Smooth muscle cell (in vitro differentiated cells): ENCODE data around the gene ZNF48. TPM values are rescaled to one million over a fixed set of nuclear protein-coding genes. Genes with fewer than 3 reads are reported as not detected.

Source experiments
- DNase-seq: peaks from one replicate; lab custom pipeline; 2025; ENCODE audit not compliant: unreplicated experiment; lab: John Stamatoyannopoulos, UW
- H2AFZ ChIP-seq: fragments of 200-600 bp; sonication (generic); 2 replicates; pipeline ENCODE4 v1.6.0; 2016; ENCODE audit warnings: antibody characterized with exemption, low read depth, mild to moderate bottlenecking
- H3F3A ChIP-seq: fragments of 200-600 bp; sonication (generic); 2 replicates; pipeline ENCODE4 v1.6.0; 2017; ENCODE audit warnings: antibody characterized with exemption, low read depth
- H3K27ac ChIP-seq: fragments of 200-600 bp; sonication (generic); 2 replicates; pipeline ENCODE4 v1.5.1; 2016; ENCODE audit warnings: low read depth, mild to moderate bottlenecking
- H3K27me3 ChIP-seq: fragments of 200-600 bp; sonication (generic); 2 replicates; pipeline ENCODE4 v1.6.1; 2016; ENCODE audit warnings: low read depth, mild to moderate bottlenecking
- H3K36me3 ChIP-seq: fragments of 200-600 bp; sonication (generic); 2 replicates; pipeline ENCODE4 v1.5.1; 2016; ENCODE audit warnings: low read depth
- H3K4me1 ChIP-seq: fragments of 200-600 bp; sonication (generic); 2 replicates; pipeline ENCODE4 v1.5.1; 2016; ENCODE audit warnings: low read depth
- H3K4me2 ChIP-seq: fragments of 200-600 bp; sonication (generic); 2 replicates; pipeline ENCODE4 v1.6.0; 2016; ENCODE audit warnings: mild to moderate bottlenecking
- H3K4me3 ChIP-seq: fragments of 200-600 bp; sonication (generic); 2 replicates; pipeline ENCODE4 v1.5.1; 2016; ENCODE audit warnings: mild to moderate bottlenecking
- H3K79me2 ChIP-seq: fragments of 200-600 bp; sonication (generic); 2 replicates; pipeline ENCODE4 v1.6.0; 2016; ENCODE audit warnings: low read depth, mild to moderate bottlenecking
- H3K9ac ChIP-seq: fragments of 200-600 bp; sonication (generic); 2 replicates; pipeline ENCODE4 v1.6.0; 2016; ENCODE audit warnings: low read depth
- H3K9me3 ChIP-seq: fragments of 200-600 bp; sonication (generic); replicated peaks from 2 replicates; pipeline ENCODE4 v1.5.1; 2016; ENCODE audit warnings: low read depth
- H4K20me1 ChIP-seq: fragments of 200-600 bp; sonication (generic); 2 replicates; pipeline ENCODE4 v1.6.0; 2016; ENCODE audit warnings: low read depth
- WGBS: methylation state at CpG from one replicate; pipeline ENCODE4 v1.1.7; 2016; ENCODE audit warnings: low lambda C conversion rate; 5-methylcytosine and 5-hydroxymethylcytosine counted together
- polyA plus RNA-seq: library from polyadenylated mRNA; unstranded; fragments of >200 nt; fragmentation: Nextera tagmentation; extraction: Ambion mirVana; gene quantifications from 2 replicates; pipeline ENCODE4 v1.2.1, GENCODE V29; 2016
- small RNA-seq: library from RNA; depleted of rRNA; stranded (forward); fragments of <200 nt; gene quantifications from one replicate; pipeline ENCODE3, GENCODE V24; 2014
- total RNA-seq: library from RNA; depleted of rRNA; stranded (reverse); fragments of >200 nt; gene quantifications from 2 replicates; pipeline ENCODE4 v1.2.3, GENCODE V29; 2014
- TF ChIP-seq, protein P1 (sequence below): fragments of 200-600 bp; sonication (generic); IDR thresholded peaks from 2 replicates; pipeline ENCODE4 v1.5.1; 2017; ENCODE audit warnings: borderline replicate concordance, mild to moderate bottlenecking, antibody characterized with exemption; ENCODE audit not compliant: insufficient read depth, poor library complexity, severe bottlenecking

The ZNF48 gene
- total and polyA plus RNA-seq, 2 experiments from 2014 or later = 8.0 to 9.3 TPM

DNA sequence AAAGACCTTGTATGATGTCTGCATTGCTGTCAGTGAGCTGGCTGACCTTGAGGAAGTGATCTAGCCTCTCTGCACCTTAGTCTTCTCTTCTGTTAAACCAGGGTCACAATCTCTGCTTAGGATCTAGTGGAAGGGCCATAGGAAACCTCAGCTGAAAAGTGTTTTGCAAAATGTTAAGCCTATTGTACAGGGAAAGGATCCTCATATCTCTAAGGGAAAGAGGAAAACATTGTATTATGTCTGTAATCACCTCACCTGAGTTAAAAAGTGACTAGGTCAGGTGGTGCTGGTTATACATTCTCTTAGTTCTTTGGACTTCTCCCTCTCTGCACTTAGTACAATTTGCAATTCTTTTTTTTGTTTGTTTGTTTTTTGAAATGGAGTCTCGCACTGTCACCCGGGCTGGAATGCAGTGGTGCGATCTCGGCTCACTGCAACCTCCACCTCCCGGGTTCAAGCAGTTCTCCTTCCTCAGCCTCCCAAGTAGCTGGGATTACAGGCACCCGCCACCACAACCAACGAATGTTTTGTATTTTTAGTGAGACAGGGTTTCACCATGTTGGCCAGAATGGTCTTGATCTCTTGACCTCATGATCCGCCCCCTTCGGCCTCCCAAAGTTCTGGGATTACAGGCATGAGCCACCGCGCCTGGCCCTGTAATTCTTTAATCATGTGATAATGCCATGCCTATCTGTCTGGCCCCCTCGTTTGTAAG is 52.4 kb downstream of the ZNF48 start:
- no peak for DNase-seq
- no peak overlapping the region for H2AFZ ChIP-seq
- H3K4me2 ChIP-seq = no peak overlapping the region

DNA sequence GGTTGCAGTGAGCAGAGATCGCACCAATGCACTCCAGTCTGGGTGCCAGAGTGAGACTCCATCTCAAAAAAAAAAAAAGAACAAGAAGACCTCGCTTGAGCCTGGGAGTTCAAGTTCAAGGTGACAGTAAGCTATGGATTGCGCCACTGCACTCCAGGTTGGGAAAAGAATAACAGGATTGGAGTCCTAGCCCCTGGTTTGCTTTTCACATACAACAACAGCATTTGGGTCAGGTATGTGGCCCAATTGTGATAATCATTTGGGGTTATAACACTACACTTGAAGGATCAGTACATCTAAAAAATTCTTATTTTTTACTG is 53.9 kb downstream of the ZNF48 start:
- no peaks in the 10 kb centered on the region for H4K20me1 ChIP-seq
- no peak overlapping the region for H3K9ac ChIP-seq
- peaks cover 8% of the 10 kb centered on the region for H3K79me2 ChIP-seq
- no peaks in the 10 kb centered on the region for H3K36me3 ChIP-seq
- TF ChIP-seq, protein P1, sequence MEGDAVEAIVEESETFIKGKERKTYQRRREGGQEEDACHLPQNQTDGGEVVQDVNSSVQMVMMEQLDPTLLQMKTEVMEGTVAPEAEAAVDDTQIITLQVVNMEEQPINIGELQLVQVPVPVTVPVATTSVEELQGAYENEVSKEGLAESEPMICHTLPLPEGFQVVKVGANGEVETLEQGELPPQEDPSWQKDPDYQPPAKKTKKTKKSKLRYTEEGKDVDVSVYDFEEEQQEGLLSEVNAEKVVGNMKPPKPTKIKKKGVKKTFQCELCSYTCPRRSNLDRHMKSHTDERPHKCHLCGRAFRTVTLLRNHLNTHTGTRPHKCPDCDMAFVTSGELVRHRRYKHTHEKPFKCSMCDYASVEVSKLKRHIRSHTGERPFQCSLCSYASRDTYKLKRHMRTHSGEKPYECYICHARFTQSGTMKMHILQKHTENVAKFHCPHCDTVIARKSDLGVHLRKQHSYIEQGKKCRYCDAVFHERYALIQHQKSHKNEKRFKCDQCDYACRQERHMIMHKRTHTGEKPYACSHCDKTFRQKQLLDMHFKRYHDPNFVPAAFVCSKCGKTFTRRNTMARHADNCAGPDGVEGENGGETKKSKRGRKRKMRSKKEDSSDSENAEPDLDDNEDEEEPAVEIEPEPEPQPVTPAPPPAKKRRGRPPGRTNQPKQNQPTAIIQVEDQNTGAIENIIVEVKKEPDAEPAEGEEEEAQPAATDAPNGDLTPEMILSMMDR = no peak
- 77% methylated on average over 3 of the region's 3 CpGs for WGBS
- H3K27ac ChIP-seq = no peak overlapping the region
- no peaks in the 10 kb centered on the region for H3K27me3 ChIP-seq
- H2AFZ ChIP-seq = no peak overlapping the region
- DNase-seq = no peak
- no peak overlapping the region for H3K4me2 ChIP-seq
- no peaks in the 10 kb centered on the region for H3K9me3 ChIP-seq
- H3K4me3 ChIP-seq = no peak overlapping the region
- no peaks in the 10 kb centered on the region for H3F3A ChIP-seq
- H3K4me1 ChIP-seq = peaks cover 8% of the 10 kb centered on the region

More for the DNA sequence above, 52.4 kb downstream of the ZNF48 start:
- Histone ChIP-seq H3K9me3 (no peaks in the 10 kb centered on the region), H3K79me2 (peaks cover 8% of the 10 kb centered on the region), H3K27ac (no peak overlapping the region), H3K4me3 (no peak overlapping the region), H3K27me3 (no peaks in the 10 kb centered on the region), H3K9ac (no peak overlapping the region), H3K4me1 (peaks cover 8% of the 10 kb centered on the region), H3K36me3 (no peaks in the 10 kb centered on the region), H4K20me1 (peaks cover 4% of the 10 kb centered on the region), H3F3A (no peaks in the 10 kb centered on the region)
- 81% methylated on average over 12 of the region's 12 CpGs for WGBS
- TF ChIP-seq, protein P1 = no peak

Small RNA genes within 50 kb of the gene (small RNA-seq; reads per million reads assigned to genes)
- 0.58 reads per million, percentile 20 among the genes with 10 or more reads in this experiment for gene RF00406

Other genes with a start within 250 kb of the ZNF48 start
- 4.3 and 5.1 TPM in 2 replicates for gene CORO1A, start 211.8 kb upstream of the ZNF48 start, total RNA-seq
- 5.6 and 6.3 TPM in 2 replicates for gene CORO1A, start 211.8 kb upstream of the ZNF48 start, polyA plus RNA-seq
- 229 and 338 TPM in 2 replicates for gene BOLA2B, start 201.8 kb upstream of the ZNF48 start, total RNA-seq
- 148 and 163 TPM in 2 replicates for gene BOLA2B, start 201.8 kb upstream of the ZNF48 start, polyA plus RNA-seq
- gene SLX1A, start 201.5 kb upstream of the ZNF48 start, total RNA-seq = 3.7 and 55.1 TPM in 2 replicates
- gene SLX1A, start 201.5 kb upstream of the ZNF48 start, polyA plus RNA-seq = 90.0 and 95.5 TPM in 2 replicates
- gene SULT1A3, start 196.2 kb upstream of the ZNF48 start, total RNA-seq = 3.7 and 5.8 TPM in 2 replicates
- 8.2 and 16.3 TPM in 2 replicates for gene SULT1A3, start 196.2 kb upstream of the ZNF48 start, polyA plus RNA-seq
- 1.3 and 2.2 TPM in 2 replicates for gene NPIPB13, start 146.9 kb upstream of the ZNF48 start, total RNA-seq
- 1.8 and 7.0 TPM in 2 replicates for gene NPIPB13, start 146.9 kb upstream of the ZNF48 start, polyA plus RNA-seq
- 30.3 and 33.3 TPM in 2 replicates for gene CD2BP2, start 40.1 kb upstream of the ZNF48 start, total RNA-seq
- gene CD2BP2, start 40.1 kb upstream of the ZNF48 start, polyA plus RNA-seq = 42.0 and 43.5 TPM in 2 replicates
- 12.7 and 17.7 TPM in 2 replicates for gene TBC1D10B, start 24.9 kb upstream of the ZNF48 start, total RNA-seq
- gene TBC1D10B, start 24.9 kb upstream of the ZNF48 start, polyA plus RNA-seq = 37.1 and 37.4 TPM in 2 replicates
- gene MYL11, start 20.6 kb upstream of the ZNF48 start, total RNA-seq = not detected in 2 replicates
- 3.6 and 8.2 TPM in 2 replicates for gene MYL11, start 20.6 kb upstream of the ZNF48 start, polyA plus RNA-seq
- gene SEPTIN1, start 12.9 kb upstream of the ZNF48 start, total RNA-seq = 0.27 TPM in 1 of 2 replicates, not detected in the other
- 2.8 and 3.7 TPM in 2 replicates for gene SEPTIN1, start 12.9 kb upstream of the ZNF48 start, polyA plus RNA-seq
- gene ZNF771, start 12.2 kb downstream of the ZNF48 start, total RNA-seq = 6.6 and 7.2 TPM in 2 replicates
- 14.5 and 20.9 TPM in 2 replicates for gene ZNF771, start 12.2 kb downstream of the ZNF48 start, polyA plus RNA-seq
- gene DCTPP1, start 34.6 kb downstream of the ZNF48 start, total RNA-seq = 18.4 and 18.6 TPM in 2 replicates
- 34.8 and 37.8 TPM in 2 replicates for gene DCTPP1, start 34.6 kb downstream of the ZNF48 start, polyA plus RNA-seq
- 9.2 and 12.1 TPM in 2 replicates for gene SEPHS2, start 50.5 kb downstream of the ZNF48 start, total RNA-seq
- gene SEPHS2, start 50.5 kb downstream of the ZNF48 start, polyA plus RNA-seq = 26.4 and 30.5 TPM in 2 replicates
- gene ITGAL, start 77.3 kb downstream of the ZNF48 start, total RNA-seq = not detected in 2 replicates
- not detected in 2 replicates for gene ITGAL, start 77.3 kb downstream of the ZNF48 start, polyA plus RNA-seq
- 17.8 and 18.6 TPM in 2 replicates for gene ZNF768, start 131.1 kb downstream of the ZNF48 start, total RNA-seq
- 15.4 and 17.5 TPM in 2 replicates for gene ZNF768, start 131.1 kb downstream of the ZNF48 start, polyA plus RNA-seq
- 5.6 and 6.3 TPM in 2 replicates for gene ZNF747, start 139.4 kb downstream of the ZNF48 start, total RNA-seq
- gene ZNF747, start 139.4 kb downstream of the ZNF48 start, polyA plus RNA-seq = 5.7 and 6.9 TPM in 2 replicates
- 1.6 and 5.0 TPM in 2 replicates for gene ZNF764, start 163.0 kb downstream of the ZNF48 start, total RNA-seq
- 4.0 and 6.5 TPM in 2 replicates for gene ZNF764, start 163.0 kb downstream of the ZNF48 start, polyA plus RNA-seq
- gene ZNF688, start 176.3 kb downstream of the ZNF48 start, total RNA-seq = 6.2 and 6.9 TPM in 2 replicates
- 16.4 and 16.8 TPM in 2 replicates for gene ZNF688, start 176.3 kb downstream of the ZNF48 start, polyA plus RNA-seq
- gene ZNF785, start 190.3 kb downstream of the ZNF48 start, total RNA-seq = 8.1 and 12.9 TPM in 2 replicates
- 3.8 and 6.8 TPM in 2 replicates for gene ZNF785, start 190.3 kb downstream of the ZNF48 start, polyA plus RNA-seq
- gene ZNF689, start 215.0 kb downstream of the ZNF48 start, total RNA-seq = 9.9 and 10.0 TPM in 2 replicates
- gene ZNF689, start 215.0 kb downstream of the ZNF48 start, polyA plus RNA-seq = 8.2 and 10.6 TPM in 2 replicates